Astrocyte (in vitro differentiated cells and primary cell): ENCODE data around the gene MACROH2A1.

Source experiments
- CTCF ChIP-seq: IDR thresholded peaks from 2 replicates; pipeline ENCODE4 v1.5.1; 2011; ENCODE audit warnings: low read depth, mild to moderate bottlenecking, inconsistent platforms, low read length, moderate library complexity; ENCODE audit not compliant: insufficient read depth
- EZH2 ChIP-seq: IDR thresholded peaks from 2 replicates; pipeline ENCODE4 v1.6.1; 2012; ENCODE audit warnings: mild to moderate bottlenecking, low read length, inconsistent platforms; ENCODE audit not compliant: insufficient read depth

- TF ChIP-seq CTCF (no peak), EZH2 (no peak)
Measured at GRCh38 chr5:135343413-135343812, 55.6 kb downstream of the MACROH2A1 start.
